Type B pancreatic cell (in vitro differentiated cells): ENCODE data around the gene EML1. TPM values are rescaled to one million over a fixed set of nuclear protein-coding genes. Genes with fewer than 3 reads are reported as not detected.

Experiments used
- DNase-seq: peaks from one replicate; pipeline ENCODE4 v3.0.0; 2021; ENCODE audit warnings: mixed read lengths; ENCODE audit not compliant: unreplicated experiment; ENCODE audit errors: extremely low spot score
- H3K27ac Mint-ChIP-seq: 2 replicates; pipeline ENCODE4 v1.8.0; 2021; ENCODE audit warnings: mild to moderate bottlenecking, mixed read lengths
- H3K27me3 Mint-ChIP-seq: 2 replicates; pipeline ENCODE4 v1.8.0; 2021; ENCODE audit warnings: mixed read lengths
- H3K36me3 Mint-ChIP-seq: 2 replicates; pipeline ENCODE4 v1.8.0; 2021; ENCODE audit warnings: mixed read lengths
- H3K4me1 Mint-ChIP-seq: one replicate; pipeline ENCODE4 v1.8.0; 2021; ENCODE audit warnings: mixed read lengths; ENCODE audit not compliant: unreplicated experiment
- H3K4me3 Mint-ChIP-seq: 2 replicates; pipeline ENCODE4 v1.8.0; 2021; ENCODE audit warnings: mild to moderate bottlenecking, mixed read lengths
- H3K9me3 Mint-ChIP-seq: 2 replicates; pipeline ENCODE4 v1.8.0; 2021; ENCODE audit warnings: mixed read lengths
- total RNA-seq: library from RNA; stranded (reverse); gene quantifications from 2 replicates; pipeline ENCODE4 v1.2.1, GENCODE V29; 2021; ENCODE audit warnings: low replicate concordance
- TF ChIP-seq, protein P1 (sequence below): fragments of 200-600 bp; sonication (generic); conservative IDR thresholded peaks from 2 replicates; pipeline ENCODE4 v1.5.0; 2021; ENCODE audit warnings: antibody characterized with exemption, mild to moderate bottlenecking

EML1 gene
- total RNA-seq, 1 donor from 2014 or later = 45.7 TPM

DNA sequence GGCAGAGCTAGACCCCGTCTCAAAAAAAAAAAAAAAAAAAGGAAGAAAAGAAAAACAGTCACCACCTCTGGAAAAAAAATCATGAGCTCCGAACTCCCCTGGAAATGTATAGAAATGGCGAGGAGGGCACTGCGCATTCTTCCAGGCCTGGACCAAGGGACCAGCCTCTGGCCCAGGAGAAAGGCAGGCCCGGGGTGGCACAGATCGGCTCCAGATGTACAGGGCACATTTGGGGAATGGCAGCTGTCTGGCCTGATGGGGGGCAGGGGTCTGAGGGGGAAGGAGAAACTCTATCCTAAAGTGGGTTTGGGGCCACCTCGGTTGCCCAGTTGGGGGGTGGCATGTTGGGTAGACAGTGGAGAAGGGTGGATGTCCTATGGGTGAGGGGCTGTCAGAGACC lies 46.0 kb upstream of the EML1 start:
- H3K4me1 Mint-ChIP-seq = peaks cover 36% of the 10 kb centered on the region
- DNase-seq = no peak
- H3K27me3 Mint-ChIP-seq = peaks cover 17% of the 10 kb centered on the region
- H3K27ac Mint-ChIP-seq = peak overlapping the region; percentile 23
- H3K36me3 Mint-ChIP-seq = no peaks in the 10 kb centered on the region
- no peak overlapping the region for H3K4me3 Mint-ChIP-seq
- H3K9me3 Mint-ChIP-seq = no peaks in the 10 kb centered on the region
- TF ChIP-seq, protein P1, sequence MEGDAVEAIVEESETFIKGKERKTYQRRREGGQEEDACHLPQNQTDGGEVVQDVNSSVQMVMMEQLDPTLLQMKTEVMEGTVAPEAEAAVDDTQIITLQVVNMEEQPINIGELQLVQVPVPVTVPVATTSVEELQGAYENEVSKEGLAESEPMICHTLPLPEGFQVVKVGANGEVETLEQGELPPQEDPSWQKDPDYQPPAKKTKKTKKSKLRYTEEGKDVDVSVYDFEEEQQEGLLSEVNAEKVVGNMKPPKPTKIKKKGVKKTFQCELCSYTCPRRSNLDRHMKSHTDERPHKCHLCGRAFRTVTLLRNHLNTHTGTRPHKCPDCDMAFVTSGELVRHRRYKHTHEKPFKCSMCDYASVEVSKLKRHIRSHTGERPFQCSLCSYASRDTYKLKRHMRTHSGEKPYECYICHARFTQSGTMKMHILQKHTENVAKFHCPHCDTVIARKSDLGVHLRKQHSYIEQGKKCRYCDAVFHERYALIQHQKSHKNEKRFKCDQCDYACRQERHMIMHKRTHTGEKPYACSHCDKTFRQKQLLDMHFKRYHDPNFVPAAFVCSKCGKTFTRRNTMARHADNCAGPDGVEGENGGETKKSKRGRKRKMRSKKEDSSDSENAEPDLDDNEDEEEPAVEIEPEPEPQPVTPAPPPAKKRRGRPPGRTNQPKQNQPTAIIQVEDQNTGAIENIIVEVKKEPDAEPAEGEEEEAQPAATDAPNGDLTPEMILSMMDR = no peak

DNA sequence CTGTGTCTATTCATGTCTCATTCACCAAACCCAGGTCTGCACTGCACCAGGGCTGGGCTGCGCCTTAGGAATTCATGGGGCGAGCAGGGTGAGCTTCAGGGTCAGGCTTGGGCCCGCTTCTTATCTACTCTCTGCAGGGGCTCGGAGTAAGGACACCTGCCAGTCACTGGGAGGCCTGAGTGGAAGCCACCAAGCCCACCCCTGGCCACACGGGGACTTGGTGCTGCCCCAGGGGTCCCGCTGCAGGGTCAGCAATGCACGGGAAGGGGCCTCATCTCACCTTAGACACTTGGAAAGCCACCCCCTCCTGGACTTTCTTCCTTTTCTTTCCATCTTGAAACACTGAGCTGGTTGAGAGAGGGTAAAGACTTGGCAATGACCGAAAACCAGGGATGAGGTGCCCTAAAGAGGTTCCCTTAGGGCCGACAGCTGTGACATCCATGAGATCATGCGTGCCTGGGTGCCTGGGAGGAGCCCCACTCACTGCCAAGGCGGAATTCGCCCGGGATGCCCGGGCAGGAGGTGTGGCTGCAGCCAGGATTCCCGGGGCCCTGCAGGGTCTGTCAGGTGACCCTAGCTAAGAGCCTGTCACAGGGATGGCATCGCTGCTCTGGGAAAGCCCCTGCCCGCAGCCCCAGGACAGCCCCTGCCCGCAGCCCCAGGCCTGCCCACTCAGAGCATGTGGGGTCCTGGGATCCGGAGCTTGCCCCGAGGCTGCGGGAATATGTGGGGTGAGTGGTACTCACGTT lies 45.5 kb upstream of the EML1 start:
- TF ChIP-seq, protein P1 = no peak
- H3K27me3 Mint-ChIP-seq = peaks cover 18% of the 10 kb centered on the region
- H3K27ac Mint-ChIP-seq = no peak overlapping the region

DNA sequence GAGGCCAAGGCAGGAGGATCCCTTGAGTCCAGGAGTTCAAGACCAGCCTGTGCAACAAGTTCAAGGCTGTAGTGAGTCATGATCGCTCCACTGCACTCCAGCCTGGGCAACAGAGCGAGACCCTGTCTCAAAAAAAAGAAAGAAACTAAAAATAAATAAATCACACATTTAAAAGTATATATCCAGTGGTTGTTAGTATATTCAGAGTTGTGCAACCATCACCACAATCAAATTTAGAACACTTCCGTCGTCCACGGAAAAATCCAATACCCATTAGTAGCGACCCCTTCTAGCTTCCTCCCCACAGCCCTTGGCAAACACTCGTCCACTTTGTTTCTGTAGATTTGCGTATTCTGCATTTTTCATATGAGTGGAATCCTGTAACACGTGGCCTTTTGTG lies 44.7 kb upstream of the EML1 start:
- Mint-ChIP-seq H3K4me1 (peaks cover 47% of the 10 kb centered on the region), H3K9me3 (no peaks in the 10 kb centered on the region), H3K4me3 (no peak overlapping the region), H3K36me3 (no peaks in the 10 kb centered on the region), H3K27ac (peak overlapping the region; percentile 9), H3K27me3 (peaks cover 18% of the 10 kb centered on the region)
- TF ChIP-seq, protein P1 = no peak
- no peak for DNase-seq

More for the DNA sequence above, 45.5 kb upstream of the EML1 start:
- DNase-seq = no peak
- H3K4me3 Mint-ChIP-seq = no peak overlapping the region
- peaks cover 42% of the 10 kb centered on the region for H3K4me1 Mint-ChIP-seq
- H3K36me3 Mint-ChIP-seq = no peaks in the 10 kb centered on the region
- no peaks in the 10 kb centered on the region for H3K9me3 Mint-ChIP-seq

DNA sequence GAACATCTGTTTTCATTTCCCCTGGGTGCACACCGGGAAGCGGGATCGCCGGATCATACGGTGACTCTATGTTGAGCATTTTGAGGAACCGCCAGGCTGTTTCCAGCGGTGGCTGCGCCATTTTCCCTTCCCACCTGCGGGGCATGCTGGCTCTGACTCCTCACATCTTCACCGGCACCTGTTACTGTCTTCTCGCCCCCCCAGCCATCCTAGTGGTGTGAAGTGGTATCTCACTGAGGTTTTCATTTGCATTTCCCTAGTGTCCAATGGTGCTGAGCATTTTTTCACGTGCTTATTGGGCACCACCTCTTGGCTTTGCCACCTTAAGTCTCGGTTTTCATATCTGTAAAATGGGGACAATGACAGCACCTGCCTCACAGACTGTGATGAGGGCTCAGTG lies 44.1 kb upstream of the EML1 start:
- no peak for DNase-seq
- Mint-ChIP-seq H3K27me3 (peaks cover 16% of the 10 kb centered on the region), H3K4me1 (peaks cover 46% of the 10 kb centered on the region), H3K4me3 (no peak overlapping the region), H3K36me3 (no peaks in the 10 kb centered on the region), H3K9me3 (no peaks in the 10 kb centered on the region), H3K27ac (peak overlapping the region; percentile 9)
- TF ChIP-seq, protein P1 = peak; percentile 63

DNA sequence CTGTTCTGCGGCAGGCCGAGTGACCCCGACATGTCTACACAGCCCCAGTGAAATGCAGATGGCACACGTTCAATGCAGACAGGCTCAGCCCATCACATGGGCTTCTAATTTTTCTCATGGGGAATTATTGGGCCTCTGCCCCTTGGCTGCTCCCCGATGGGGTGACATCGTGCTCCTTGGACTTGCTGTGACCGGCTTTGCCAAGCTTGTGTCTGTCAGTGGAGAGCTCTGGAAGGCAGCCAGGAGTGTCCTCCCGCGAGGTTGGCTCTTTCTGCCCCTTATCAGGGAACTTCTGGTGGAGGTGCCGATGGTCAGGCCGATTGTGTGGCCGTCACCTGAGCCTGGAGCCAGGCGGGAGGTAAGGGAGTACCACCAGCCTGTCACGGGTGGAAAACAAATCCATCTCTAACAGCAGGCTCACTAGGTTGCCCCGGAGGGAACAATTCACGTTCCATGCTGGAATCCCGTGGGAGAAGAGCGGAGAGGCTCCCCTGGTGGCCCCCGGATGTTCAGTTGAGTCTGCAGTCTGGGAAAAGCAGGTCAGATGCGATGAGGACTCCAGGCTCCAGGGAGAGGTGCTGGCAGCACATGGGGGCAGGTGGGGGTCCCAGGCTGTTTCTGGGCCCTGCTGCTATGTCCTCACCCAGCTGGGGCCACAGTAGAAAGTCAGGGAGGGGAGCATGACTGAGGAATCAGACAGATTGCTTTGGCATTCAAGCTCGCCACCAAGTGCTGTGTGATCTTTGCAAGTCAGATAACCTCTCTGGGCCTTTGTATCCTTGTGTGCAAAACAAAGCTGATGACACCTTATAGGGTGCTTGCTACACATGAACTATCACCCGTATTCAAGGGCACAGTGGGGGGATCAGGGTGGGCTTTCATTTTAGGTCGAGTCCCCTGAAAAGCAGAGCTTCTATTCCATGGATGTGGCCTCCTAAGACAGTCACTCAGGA lies 43.2 kb upstream of the EML1 start:
- Mint-ChIP-seq H3K27ac (peak overlapping the region; percentile 11), H3K9me3 (no peaks in the 10 kb centered on the region), H3K4me3 (no peak overlapping the region), H3K4me1 (peaks cover 38% of the 10 kb centered on the region), H3K36me3 (no peaks in the 10 kb centered on the region), H3K27me3 (peaks cover 11% of the 10 kb centered on the region)
- no peak for DNase-seq
- TF ChIP-seq, protein P1 = no peak
